Neuronal stem cell (in vitro differentiated cells): ENCODE data around the gene SH3D19.

Experiments
- DNase-seq: peaks from one replicate; pipeline ENCODE4 v3.0.0-alpha.2; 2013; ENCODE audit warnings: low spot score
- H2AFZ ChIP-seq: one replicate; pipeline ENCODE4 v1.6.1; 2013; ENCODE audit warnings: mild to moderate bottlenecking, low read length, inconsistent platforms
- H2AK5ac ChIP-seq: 2 replicates; pipeline ENCODE4 v1.6.1; 2013; ENCODE audit warnings: low read depth, mild to moderate bottlenecking, inconsistent platforms, low read length, moderate library complexity, mixed read lengths
- H2BK120ac ChIP-seq: 2 replicates; pipeline ENCODE4 v1.6.1; 2013; ENCODE audit warnings: low read depth, mild to moderate bottlenecking, inconsistent platforms, low read length, moderate library complexity, mixed read lengths
- H2BK12ac ChIP-seq: one replicate; pipeline ENCODE4 v1.6.1; 2013; ENCODE audit warnings: low read length, inconsistent platforms
- H2BK15ac ChIP-seq: 2 replicates; pipeline ENCODE4 v1.6.1; 2013; ENCODE audit warnings: mild to moderate bottlenecking, low read length, inconsistent platforms, mixed read lengths
- H2BK5ac ChIP-seq: one replicate; pipeline ENCODE4 v1.6.1; 2013; ENCODE audit warnings: inconsistent platforms, mild to moderate bottlenecking, low read length, moderate library complexity
- H3K14ac ChIP-seq: one replicate; pipeline ENCODE4 v1.6.1; 2013; ENCODE audit warnings: low read length, inconsistent platforms
- H3K18ac ChIP-seq: 2 replicates; pipeline ENCODE4 v1.6.1; 2013; ENCODE audit warnings: low read length, inconsistent platforms
- H3K23ac ChIP-seq: 2 replicates; pipeline ENCODE4 v1.6.1; 2013; ENCODE audit warnings: low read depth, mild to moderate bottlenecking, mixed read lengths, low read length, inconsistent platforms; ENCODE audit not compliant: poor library complexity
- H3K27ac ChIP-seq: replicated peaks from 3 replicates; pipeline ENCODE4 v1.5.1; 2013; ENCODE audit warnings: low read length, inconsistent platforms
- H3K27me3 ChIP-seq, 3 experiments: 2 replicates each; pipeline ENCODE4 v1.6.1; 2013; ENCODE audit warnings: low read length in 3 of 3, mild to moderate bottlenecking in 2 of 3, inconsistent platforms in 1 of 3, low read depth in 1 of 3, mixed read lengths in 1 of 3, moderate library complexity in 1 of 3; ENCODE audit not compliant: control insufficient read depth in 3 of 3, insufficient read depth in 3 of 3
- H3K36me3 ChIP-seq, 2 donors: replicated peaks in 1 of 2; 2 replicates each; pipeline ENCODE4 v1.6.1; 2013; ENCODE audit warnings: low read length in 2 of 2; ENCODE audit not compliant: control insufficient read depth in 2 of 2, insufficient read depth in 2 of 2
- H3K4ac ChIP-seq: 2 replicates; pipeline ENCODE4 v1.6.1; 2013; ENCODE audit warnings: inconsistent platforms, mild to moderate bottlenecking, low read length, moderate library complexity
- H3K4me1 ChIP-seq, 2 donors: 1 replicate in 1 of 2; 2 replicates in 1 of 2; pipeline ENCODE4 v1.6.1; 2013; ENCODE audit warnings: low read length in 2 of 2, low read depth in 1 of 2; ENCODE audit not compliant: control insufficient read depth in 2 of 2, insufficient read depth in 1 of 2
- H3K4me2 ChIP-seq: one replicate; pipeline ENCODE4 v1.6.1; 2013; ENCODE audit warnings: mild to moderate bottlenecking, low read length, inconsistent platforms; ENCODE audit not compliant: insufficient read depth, poor library complexity, severe bottlenecking
- H3K4me3 ChIP-seq, 2 donors: 2 replicates each; pipeline ENCODE4 v1.5.1; 2013; ENCODE audit warnings: low read length in 2 of 2, mild to moderate bottlenecking in 2 of 2, inconsistent platforms in 1 of 2, moderate library complexity in 1 of 2
- H3K79me1 ChIP-seq: one replicate; pipeline ENCODE4 v1.6.1; 2013; ENCODE audit warnings: low read depth, mild to moderate bottlenecking, inconsistent platforms, low read length, moderate library complexity
- H3K9ac ChIP-seq: one replicate; pipeline ENCODE4 v1.6.1; 2013; ENCODE audit warnings: mild to moderate bottlenecking, low read depth, low read length, inconsistent platforms; ENCODE audit not compliant: poor library complexity
- H3K9me3 ChIP-seq, 2 donors: replicated peaks in 1 of 2; 2 replicates each; pipeline versions ENCODE3 to v1.6.1; 2013; ENCODE audit warnings: low read length in 2 of 2, mild to moderate bottlenecking in 2 of 2, inconsistent platforms in 1 of 2, low read depth in 1 of 2, mixed read lengths in 1 of 2, moderate library complexity in 1 of 2; ENCODE audit not compliant: control insufficient read depth in 2 of 2, insufficient read depth in 1 of 2
- H4K8ac ChIP-seq: one replicate; pipeline ENCODE4 v1.6.1; 2013; ENCODE audit warnings: low read depth, mild to moderate bottlenecking, inconsistent platforms, low read length, moderate library complexity
- H4K91ac ChIP-seq: one replicate; pipeline ENCODE4 v1.6.1; 2013; ENCODE audit warnings: low read length, low read depth, mild to moderate bottlenecking, inconsistent platforms; ENCODE audit not compliant: poor library complexity
- WGBS, 2 donors: extraction: QIAGEN DNeasy Blood & Tissue Kit; methylation state at CpG; one replicate each; pipeline ENCODE4 v1.1.7; 2013; ENCODE audit warnings: missing lambda C conversion rate in 2 of 2, mixed read lengths in 1 of 2; ENCODE audit not compliant: insufficient read length in 2 of 2, insufficient replicate concordance in 1 of 2; ENCODE audit errors: extremely low coverage in 2 of 2; 5-methylcytosine and 5-hydroxymethylcytosine counted together

SH3D19 gene

DNA sequence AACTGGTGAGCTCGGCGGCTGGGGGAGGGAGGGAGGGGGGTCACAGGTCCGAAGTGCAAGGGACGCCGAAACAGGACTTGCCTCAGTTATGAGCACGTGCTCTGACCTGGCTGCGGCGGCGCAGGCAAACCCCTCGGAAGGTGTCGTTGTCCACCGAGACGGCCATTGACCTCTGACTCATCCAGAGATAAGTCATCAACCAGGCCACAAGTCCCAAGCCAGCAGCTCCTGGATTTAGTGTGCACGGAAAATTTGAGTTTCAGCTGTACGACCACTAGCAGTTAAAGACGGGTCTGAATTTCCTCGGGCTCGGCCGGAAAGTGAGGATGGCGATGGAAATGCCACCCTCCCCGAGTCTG lies 674 bp downstream of the SH3D19 start:
- no peaks in the 10 kb centered on the region for H3K9me3 ChIP-seq
- H3K14ac ChIP-seq = no peak overlapping the region
- no peak for DNase-seq
- H3K23ac ChIP-seq = peak overlapping the region; percentile 98
- peak overlapping the region; percentile 88 for H3K27ac ChIP-seq
- H2BK5ac ChIP-seq = peak overlapping the region; percentile 99
- H3K4me3 ChIP-seq = peak overlapping the region; percentile 84
- H2AK5ac ChIP-seq = peak overlapping the region; percentile 90
- peak overlapping the region; percentile 98 for H2AFZ ChIP-seq
- peaks cover 0 to 7% of the 10 kb centered on the region in 2 donors for H3K36me3 ChIP-seq
- H3K4ac ChIP-seq = no peak overlapping the region
- no peaks in the 10 kb centered on the region for H3K27me3 ChIP-seq
- peaks cover 2% of the 10 kb centered on the region for H3K79me1 ChIP-seq
- peak overlapping the region; percentile 89 for H3K4me2 ChIP-seq
- H3K4me1 ChIP-seq = peaks cover 2 to 8% of the 10 kb centered on the region in 2 donors
- peak overlapping the region; percentile 56 for H4K8ac ChIP-seq
- WGBS, 2 donors = no CpG with 5 or more reads among the region's 21 CpGs
- peak overlapping the region; percentile 99 for H3K18ac ChIP-seq
- no peak overlapping the region for H4K91ac ChIP-seq
- H2BK15ac ChIP-seq = peak overlapping the region; percentile 89
- H2BK12ac ChIP-seq = peak overlapping the region; percentile 90
- peak overlapping the region; percentile 84 for H3K9ac ChIP-seq
- H2BK120ac ChIP-seq = peak overlapping the region; percentile 99

DNA sequence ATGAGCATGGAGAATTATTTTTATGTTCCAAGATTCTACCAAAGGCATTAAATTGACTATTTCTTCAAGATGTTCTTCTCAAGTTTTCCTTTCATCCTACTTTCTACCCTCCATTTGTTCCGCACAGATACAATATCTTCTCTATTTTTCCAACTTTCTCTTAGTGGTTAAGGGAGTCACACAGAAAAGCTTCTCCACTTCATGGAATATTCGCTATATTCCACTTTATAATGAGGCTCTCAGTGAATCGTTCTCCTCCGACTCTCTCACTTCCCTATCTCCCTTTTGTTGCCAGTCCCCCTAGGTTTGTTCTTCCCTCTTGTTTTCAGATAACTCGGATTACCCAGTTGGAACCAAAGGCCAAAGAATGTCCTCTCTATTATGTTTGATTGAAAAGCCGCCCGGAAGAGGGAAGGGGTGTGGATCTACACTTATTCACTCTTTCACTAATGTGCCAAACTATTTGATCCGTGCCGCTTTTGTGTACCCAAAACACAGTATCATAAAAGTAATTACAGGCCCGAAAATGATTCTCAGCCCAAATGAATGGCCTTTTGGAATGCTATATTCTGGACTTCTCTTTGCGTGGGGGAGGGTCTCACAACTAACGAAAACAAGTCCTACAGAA lies 1.2 kb downstream of the SH3D19 start:
- Histone ChIP-seq H2BK12ac (no peak overlapping the region), H3K4me3 (peak overlapping the region; percentile 49 to 84), H2BK120ac (no peak overlapping the region), H3K27me3 (no peaks in the 10 kb centered on the region), H3K4ac (no peak overlapping the region), H3K9me3 (no peaks in the 10 kb centered on the region), H2AFZ (peak overlapping the region; percentile 98), H2BK15ac (no peak overlapping the region), H4K8ac (no peak overlapping the region), H3K23ac (no peak overlapping the region), H3K79me1 (peaks cover 2% of the 10 kb centered on the region), H3K4me1 (peaks cover 2 to 8% of the 10 kb centered on the region in 2 donors), H2BK5ac (peak overlapping the region; percentile 99), H4K91ac (no peak overlapping the region), H3K9ac (no peak overlapping the region), H3K4me2 (peak overlapping the region; percentile 89), H3K14ac (no peak overlapping the region), H3K36me3 (peaks cover 0 to 11% of the 10 kb centered on the region in 2 donors), H2AK5ac (no peak overlapping the region), H3K18ac (no peak overlapping the region), H3K27ac (peak overlapping the region; percentile 32)
- peak; percentile 77 for DNase-seq
- WGBS, 2 donors = no CpG with 5 or more reads among the region's 12 CpGs

DNA sequence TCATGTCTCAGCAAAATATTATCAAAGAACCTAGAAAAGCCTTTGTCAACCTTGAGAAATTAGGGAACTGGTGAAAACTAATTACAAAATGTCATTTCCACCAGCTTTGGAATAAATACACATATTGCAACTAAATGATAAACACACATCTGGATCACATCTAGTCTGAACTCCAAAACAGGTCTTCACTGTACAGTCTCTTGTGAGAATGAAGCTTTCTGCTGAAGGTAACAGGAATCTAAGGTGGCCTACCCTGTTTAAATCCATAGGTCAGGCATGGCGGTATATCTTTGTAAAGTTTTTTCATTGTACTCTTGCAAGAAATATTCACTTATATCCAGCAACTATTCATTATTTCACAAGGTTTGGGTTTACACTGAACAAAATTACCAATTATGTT lies 1.7 kb downstream of the SH3D19 start:
- H2BK12ac ChIP-seq = no peak overlapping the region
- no peak overlapping the region for H4K91ac ChIP-seq
- DNase-seq = no peak
- H3K18ac ChIP-seq = no peak overlapping the region
- no peak overlapping the region for H3K27ac ChIP-seq
- H3K27me3 ChIP-seq = no peaks in the 10 kb centered on the region
- H3K79me1 ChIP-seq = peaks cover 2% of the 10 kb centered on the region
- H3K9ac ChIP-seq = no peak overlapping the region
- H3K4ac ChIP-seq = no peak overlapping the region
- H3K4me2 ChIP-seq = peak overlapping the region; percentile 18
- no peak overlapping the region for H2BK15ac ChIP-seq
- H2AK5ac ChIP-seq = no peak overlapping the region
- no peak overlapping the region for H2BK5ac ChIP-seq
- no peak overlapping the region for H4K8ac ChIP-seq
- no CpG with 5 or more reads among the region's 1 CpG for WGBS, 2 donors
- no peak overlapping the region for H3K14ac ChIP-seq
- H3K4me3 ChIP-seq = peak overlapping the region in 1 of 2 donors; percentile 84
- H3K36me3 ChIP-seq = peaks cover 0 to 11% of the 10 kb centered on the region in 2 donors
- H2AFZ ChIP-seq = peak overlapping the region; percentile 98
- no peaks in the 10 kb centered on the region for H3K9me3 ChIP-seq
- H3K4me1 ChIP-seq = peaks cover 2 to 8% of the 10 kb centered on the region in 2 donors
- H2BK120ac ChIP-seq = no peak overlapping the region
- H3K23ac ChIP-seq = no peak overlapping the region

DNA sequence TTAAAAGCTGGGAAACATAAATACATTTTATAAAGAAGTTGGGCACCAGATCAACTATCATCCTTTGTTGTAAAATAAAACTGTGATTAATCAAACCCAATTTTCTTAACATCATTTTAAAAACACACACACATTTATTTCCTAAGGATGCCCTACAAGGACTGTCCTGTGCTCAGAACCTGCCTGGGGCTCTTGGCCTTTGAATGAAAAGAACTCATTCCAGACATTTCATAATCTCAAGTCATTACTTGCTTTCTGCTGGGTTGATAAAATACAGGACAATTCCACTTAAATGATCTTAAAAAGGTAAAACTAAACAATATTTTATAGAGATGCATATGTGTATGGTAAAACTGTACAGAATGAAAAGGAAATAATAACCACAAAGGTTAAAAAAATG lies 2.8 kb downstream of the SH3D19 start:
- peaks cover 0 to 12% of the 10 kb centered on the region in 2 donors for H3K36me3 ChIP-seq
- no peak overlapping the region for H2BK15ac ChIP-seq
- H3K4me2 ChIP-seq = no peak overlapping the region
- H3K27ac ChIP-seq = no peak overlapping the region
- no peak overlapping the region for H4K91ac ChIP-seq
- H3K79me1 ChIP-seq = peaks cover 2% of the 10 kb centered on the region
- H2BK12ac ChIP-seq = no peak overlapping the region
- H2BK5ac ChIP-seq = no peak overlapping the region
- H2AK5ac ChIP-seq = no peak overlapping the region
- no peak overlapping the region for H3K23ac ChIP-seq
- no peaks in the 10 kb centered on the region for H3K27me3 ChIP-seq
- no peak for DNase-seq
- peak overlapping the region in 1 of 2 donors; percentile 84 for H3K4me3 ChIP-seq
- no peak overlapping the region for H4K8ac ChIP-seq
- H3K18ac ChIP-seq = no peak overlapping the region
- no peak overlapping the region for H3K9ac ChIP-seq
- H3K14ac ChIP-seq = no peak overlapping the region
- H2AFZ ChIP-seq = no peak overlapping the region
- H3K4ac ChIP-seq = no peak overlapping the region
- no peak overlapping the region for H2BK120ac ChIP-seq
- no peaks in the 10 kb centered on the region for H3K9me3 ChIP-seq
- H3K4me1 ChIP-seq = peaks cover 2 to 8% of the 10 kb centered on the region in 2 donors
